ENCODE data around the gene MARCHF3.

DNA sequence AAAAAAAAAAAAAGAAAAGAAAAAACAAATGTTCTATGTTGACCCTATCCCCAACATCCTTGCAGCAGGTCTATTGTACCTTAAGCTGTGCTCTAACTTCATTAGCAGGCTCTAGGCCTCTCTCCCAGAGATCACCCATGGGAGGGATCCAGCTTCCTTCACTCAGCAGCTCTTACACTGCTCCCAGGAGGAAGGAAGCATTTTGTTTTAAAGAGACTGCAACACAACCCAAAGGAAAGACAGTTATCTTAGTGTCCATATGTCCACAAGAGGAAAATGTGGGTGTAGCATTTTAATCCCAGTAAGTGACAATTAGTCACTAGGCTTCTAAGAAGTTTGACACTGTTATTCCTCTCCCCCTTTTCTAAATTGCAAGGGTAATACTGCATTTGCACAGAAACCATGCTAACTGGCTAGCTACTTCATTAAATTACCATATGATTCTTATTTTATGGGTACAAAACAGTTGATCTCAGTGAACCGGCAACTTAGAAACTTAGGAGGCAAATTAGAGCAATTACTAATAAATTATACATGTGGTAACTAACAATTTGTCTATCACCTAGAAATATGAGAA lies 58.8 kb downstream of the MARCHF3 start:
- TF ChIP-seq ZNF274 (CRISPR knock-in tag; IDR thresholded peaks at IDR 0.05) (no peak), JUN (CRISPR knock-in tag; IDR thresholded peaks at IDR 0.05) (no peak), TOE1 (CRISPR knock-in tag; IDR thresholded peaks at IDR 0.05) (no peak), SMAD3 (CRISPR knock-in tag; IDR thresholded peaks at IDR 0.05) (no peak)
- TF ChIP-seq, protein P1, sequence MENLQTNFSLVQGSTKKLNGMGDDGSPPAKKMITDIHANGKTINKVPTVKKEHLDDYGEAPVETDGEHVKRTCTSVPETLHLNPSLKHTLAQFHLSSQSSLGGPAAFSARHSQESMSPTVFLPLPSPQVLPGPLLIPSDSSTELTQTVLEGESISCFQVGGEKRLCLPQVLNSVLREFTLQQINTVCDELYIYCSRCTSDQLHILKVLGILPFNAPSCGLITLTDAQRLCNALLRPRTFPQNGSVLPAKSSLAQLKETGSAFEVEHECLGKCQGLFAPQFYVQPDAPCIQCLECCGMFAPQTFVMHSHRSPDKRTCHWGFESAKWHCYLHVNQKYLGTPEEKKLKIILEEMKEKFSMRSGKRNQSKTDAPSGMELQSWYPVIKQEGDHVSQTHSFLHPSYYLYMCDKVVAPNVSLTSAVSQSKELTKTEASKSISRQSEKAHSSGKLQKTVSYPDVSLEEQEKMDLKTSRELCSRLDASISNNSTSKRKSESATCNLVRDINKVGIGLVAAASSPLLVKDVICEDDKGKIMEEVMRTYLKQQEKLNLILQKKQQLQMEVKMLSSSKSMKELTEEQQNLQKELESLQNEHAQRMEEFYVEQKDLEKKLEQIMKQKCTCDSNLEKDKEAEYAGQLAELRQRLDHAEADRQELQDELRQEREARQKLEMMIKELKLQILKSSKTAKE (CRISPR knock-in tag; IDR thresholded peaks at IDR 0.05; ENCODE audit: borderline replicate concordance), result no peak
